IPS-NIHi11 (cell line): ENCODE results near the gene ASIC4.

Source experiments
- DNase-seq: peaks from one replicate; pipeline ENCODE4 v3.0.0; 2012; ENCODE audit warnings: mixed read lengths, low spot score

Gene ASIC4

DNA sequence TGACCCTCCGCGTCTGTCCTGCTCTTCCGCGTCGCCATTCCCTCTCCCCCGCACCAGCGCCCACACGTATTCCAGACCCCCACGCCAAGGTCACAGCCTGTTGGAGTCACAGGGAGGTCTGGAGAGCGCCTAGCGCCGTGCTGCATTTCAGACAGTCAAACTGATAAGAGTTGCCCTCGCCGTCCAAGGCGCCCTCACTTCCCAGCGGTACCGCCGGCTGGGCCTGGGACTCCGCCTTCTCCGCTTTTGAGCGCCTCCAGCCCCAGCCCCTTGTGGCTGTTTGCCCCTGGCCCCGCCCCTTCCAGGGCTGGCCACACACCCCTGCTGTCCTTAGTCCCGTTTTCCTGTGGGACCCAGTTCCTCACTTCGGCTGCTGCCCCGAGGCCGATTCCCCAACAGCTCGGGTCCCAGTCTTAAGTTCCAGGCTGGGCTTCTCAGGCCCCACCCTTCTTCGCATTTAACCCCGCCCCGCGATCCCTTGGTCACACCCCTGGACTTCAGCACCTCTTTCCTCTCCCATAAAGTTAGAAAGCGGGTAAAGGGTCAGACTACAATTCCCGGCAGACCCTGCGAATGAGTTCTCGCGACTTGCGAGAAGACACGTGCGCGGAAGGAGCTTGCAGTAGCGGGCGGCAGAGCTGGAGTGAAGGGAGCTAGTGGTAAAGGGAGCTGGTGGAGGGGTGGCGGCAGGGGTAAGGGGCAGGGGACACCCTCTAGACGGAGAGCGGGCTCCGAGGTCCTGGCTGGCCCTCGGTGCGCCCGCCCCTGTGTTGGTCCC, 15.8 kb upstream of the ASIC4 start, which contains the start of gene GMPPA:
Gene GMPPA, plus strand, starts transcription at position 612 of the 778 bp plus-strand sequence. CDS start 1,085 bp downstream, outside the sequence.
- DNase-seq, result peak; percentile 96

- DNase-seq, result no peak
These were observed 15.3 kb upstream of the ASIC4 start for GRCh38 chr2:219499058-219499307.

DNA sequence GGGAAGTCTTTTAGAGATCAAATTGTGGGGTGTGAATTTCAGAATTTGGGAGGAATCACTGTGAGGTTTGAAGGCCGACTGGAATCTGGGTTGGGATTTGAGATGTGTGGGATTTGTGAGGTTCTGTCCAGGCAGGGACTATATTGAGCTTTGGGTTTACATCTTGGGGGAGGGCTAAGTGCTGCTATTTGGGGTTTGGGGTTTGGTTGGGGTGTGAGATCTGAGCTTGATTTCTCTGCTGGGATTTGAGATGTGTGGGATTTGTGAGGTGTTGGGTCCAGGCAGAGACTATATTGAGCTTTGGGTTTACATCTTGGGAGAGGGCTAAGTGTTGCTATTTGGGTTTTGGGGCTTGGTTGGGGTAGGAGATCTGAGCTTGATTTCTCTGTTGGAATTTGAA, 14.7 kb upstream of the ASIC4 start:
- DNase-seq, result no peak

GRCh38 chr2:219500135-219500534, 14.1 kb upstream of the ASIC4 start:
- DNase-seq, result no peak

DNA sequence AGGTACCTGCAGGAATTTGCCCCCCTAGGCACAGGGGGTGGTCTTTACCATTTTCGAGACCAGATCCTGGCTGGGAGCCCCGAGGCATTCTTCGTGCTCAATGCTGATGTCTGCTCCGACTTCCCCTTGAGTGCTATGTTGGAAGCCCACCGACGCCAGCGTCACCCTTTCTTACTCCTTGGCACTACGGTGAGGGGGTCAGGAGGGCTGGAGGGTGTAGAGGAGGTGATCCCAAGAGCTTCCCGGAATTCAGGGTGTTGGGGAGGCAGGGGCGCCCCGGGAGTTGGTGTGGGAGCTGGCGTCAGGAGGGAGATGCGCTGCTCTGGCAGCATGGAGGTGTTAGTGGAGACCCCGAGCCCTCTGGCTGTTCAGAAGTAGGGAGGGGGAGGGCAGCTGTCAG, 12.4 kb upstream of the ASIC4 start:
- no peak for DNase-seq

- no peak for DNase-seq
These were observed 11.7 kb upstream of the ASIC4 start for GRCh38 chr2:219502618-219503017.

DNA sequence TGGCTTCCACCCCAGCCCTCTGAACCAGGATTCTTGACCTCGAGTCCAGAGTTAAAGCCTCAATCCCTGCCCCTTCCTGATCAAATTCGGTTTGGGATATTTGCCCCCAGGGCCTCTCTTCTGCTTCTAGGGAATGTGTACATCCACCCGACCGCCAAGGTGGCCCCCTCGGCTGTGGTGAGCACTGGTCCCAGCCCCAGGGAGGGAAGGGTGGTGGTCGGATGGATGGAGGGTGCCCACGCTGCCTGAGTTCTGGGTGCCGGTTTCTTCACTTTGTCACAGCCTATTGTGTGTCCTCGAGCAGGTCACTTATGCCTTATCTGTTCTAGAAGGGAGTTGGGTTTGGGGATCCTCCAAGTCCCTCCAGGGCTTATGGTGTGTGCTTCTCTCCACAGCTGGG, 8.7 kb upstream of the ASIC4 start:
- no peak for DNase-seq

GRCh38 chr2:219506153-219506801, 8.0 kb upstream of the ASIC4 start:
- DNase-seq, result no peak

DNA sequence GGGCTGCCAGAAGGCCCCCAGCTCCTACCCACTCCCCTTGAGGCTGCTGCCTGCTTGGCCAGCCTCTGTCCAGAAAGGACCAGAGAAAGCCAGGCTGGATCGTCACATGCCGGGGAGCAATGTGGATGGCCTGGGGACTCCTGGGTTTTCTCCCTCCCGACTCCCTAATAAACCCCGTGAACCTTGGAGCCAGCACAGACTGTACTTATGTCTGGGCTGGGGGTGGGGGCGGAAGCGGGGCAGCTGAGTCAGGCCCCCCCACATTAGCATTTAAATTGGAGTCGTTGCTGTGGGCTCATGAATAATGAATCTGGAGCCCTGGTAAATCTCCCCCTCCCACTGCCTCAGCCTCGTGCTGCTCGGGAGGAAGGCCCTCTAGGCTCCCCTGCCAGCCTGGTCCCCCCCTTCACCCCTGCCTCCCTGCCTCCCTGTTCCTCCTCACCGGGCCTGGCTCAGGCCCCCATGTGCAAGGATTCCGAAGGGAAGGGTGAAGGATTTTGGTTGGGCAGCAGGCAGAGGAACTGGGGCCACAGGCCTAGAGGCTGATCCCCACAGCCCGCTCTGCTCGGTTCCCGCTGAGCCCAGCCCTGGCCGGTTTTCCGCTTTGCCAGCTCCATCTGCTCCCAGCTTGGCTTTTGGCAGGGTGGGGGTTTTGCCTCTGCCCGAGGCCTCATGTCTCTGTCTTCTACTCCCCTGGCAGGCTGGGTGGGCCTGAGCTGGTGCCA, 7.3 kb upstream of the ASIC4 start:
- no peak for DNase-seq

- DNase-seq, result no peak
These were observed 6.5 kb upstream of the ASIC4 start for GRCh38 chr2:219507581-219508443.

DNA sequence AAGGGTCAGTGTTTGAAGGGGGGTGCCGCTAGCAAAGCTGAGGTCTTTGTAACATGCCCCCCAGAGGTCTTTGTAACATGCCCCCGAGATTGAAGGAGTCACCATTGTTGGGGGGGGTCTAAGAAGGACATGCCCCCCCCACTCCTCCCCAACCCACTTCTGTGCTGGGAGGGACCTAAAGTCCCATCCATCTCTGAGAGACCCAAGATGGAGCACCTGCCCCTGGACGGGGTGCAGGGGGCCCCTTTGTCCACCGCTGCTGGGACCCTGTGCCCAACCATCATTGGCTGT, 5.9 kb upstream of the ASIC4 start:
- DNase-seq, result no peak

DNA sequence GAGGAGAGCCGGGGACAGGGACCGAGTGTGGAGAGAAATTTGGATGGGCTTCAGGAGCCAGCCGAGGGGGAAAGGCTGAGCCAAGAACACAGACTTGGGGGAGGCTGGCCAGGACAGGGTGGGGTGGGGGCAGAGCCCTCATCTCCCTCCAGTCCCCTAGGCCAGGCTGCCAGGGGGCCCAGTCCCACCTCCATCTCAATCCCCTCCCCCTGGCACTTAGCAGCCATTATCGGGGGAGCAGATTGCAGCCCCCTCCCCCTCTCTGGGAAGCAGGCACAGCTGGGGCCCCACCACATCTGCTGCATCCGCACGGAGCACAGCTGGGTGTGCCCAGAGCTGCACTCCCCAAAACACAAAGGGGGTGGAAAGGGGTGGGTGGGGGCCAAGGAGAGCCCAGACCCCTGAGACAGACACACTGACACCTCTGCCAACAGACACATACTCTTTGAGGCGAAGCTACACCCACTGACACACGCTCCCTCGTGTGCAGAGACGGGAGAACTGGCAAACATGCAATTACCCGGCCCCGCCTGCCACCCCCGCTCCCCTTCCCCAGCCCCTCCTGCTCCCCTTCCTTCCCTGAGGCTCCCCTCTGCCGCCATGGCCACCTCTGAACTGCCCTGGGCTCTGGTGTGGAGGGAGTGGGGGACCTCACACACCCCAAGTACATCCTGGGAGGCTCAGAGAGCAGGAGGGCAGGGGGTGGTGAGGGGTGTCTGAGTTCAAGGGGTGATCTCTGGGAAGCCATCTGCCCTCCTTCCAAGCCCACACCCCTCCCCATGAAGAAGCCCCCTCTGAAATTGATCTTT, 5.1 kb upstream of the ASIC4 start:
- DNase-seq, result no peak

- peak; percentile 76 for DNase-seq
These were observed 4.3 kb upstream of the ASIC4 start for GRCh38 chr2:219509780-219510511.

GRCh38 chr2:219510512-219511135, 3.7 kb upstream of the ASIC4 start:
- no peak for DNase-seq

DNA sequence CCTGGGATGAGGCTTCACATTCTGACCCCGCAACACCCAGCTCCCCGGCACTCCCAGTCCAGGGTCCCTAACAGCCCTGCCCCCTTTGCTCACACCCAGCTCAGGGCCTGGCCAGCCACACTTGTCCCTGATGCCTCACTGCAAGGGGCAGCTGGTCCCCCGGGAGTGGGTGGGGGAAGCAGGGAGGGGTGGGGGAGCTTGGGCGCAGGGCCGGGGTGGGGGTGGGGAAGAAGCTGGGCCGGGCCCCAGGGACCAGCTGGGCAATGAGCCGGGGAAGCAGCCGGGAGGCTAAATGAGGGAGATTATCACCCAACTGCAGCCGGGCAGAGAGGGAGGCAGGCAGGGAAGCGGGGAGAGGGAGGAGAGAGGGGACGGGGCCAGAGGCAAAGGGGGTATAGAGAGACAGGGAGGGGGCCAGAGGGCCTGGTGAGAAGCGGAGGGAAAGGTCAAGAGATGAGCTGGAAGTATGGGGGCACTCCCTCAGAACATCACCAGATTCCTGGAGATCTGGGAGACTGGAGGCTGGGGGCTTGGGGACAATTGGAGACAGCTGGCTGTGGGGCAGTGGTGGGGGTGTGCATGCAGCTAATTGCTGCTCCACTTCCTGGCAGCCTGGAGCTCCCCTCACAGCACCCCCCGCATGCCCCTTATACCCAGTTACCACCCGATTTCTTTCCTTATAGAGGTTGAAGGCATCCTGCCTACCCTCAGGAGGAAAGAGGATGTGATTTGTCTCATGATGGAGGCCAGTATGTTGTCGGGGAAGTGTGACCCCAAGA, 2.5 kb upstream of the ASIC4 start:
- no peak for DNase-seq

GRCh38 chr2:219512524-219513216, 1.6 kb upstream of the ASIC4 start:
- no peak for DNase-seq

DNA sequence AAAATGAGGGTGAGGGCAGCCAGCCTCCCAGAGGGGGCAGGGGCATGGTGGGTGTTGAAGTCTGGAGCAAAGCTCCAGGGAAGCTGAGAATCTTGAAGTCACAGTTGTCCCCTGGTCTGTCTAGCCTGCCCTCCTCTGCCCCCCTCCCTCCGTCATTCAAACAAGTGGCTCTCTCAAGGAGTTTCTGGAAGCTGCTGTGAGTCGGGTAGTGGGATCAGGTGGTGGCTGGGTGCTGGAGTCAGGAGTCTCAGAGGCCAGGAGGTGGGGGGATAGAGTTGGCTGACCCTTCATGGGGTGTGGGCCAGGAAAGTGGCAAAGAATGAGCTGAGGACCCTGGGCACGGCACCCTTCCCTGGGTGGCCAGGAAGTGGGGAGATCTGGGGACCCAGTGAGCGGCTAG, 495 bp upstream of the ASIC4 start:
- no peak for DNase-seq

DNA sequence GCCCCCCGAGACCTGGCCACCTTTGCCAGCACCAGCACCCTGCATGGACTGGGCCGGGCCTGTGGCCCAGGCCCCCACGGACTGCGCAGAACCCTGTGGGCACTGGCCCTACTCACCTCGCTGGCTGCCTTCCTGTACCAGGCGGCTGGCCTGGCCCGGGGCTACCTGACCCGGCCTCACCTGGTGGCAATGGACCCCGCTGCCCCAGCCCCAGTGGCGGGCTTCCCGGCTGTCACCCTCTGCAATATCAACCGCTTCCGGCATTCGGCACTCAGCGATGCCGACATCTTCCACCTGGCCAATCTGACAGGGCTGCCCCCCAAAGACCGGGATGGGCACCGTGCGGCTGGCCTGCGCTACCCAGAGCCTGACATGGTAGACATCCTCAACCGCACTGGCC, 554 bp downstream of the ASIC4 start:
- no peak for DNase-seq
